NCI-H1048 (cell line): ENCODE results near the gene ATG16L2.
"Not testable (repeated sequence)": the region's sequence is repeated elsewhere in the genome, so short reads cannot be mapped to it uniquely, and the experiment has no call there.

ENCODE experiments used
- DNase-seq: peaks from one replicate; lab custom pipeline; 2025; lab: John Stamatoyannopoulos, UW

ATG16L2 gene

DNA sequence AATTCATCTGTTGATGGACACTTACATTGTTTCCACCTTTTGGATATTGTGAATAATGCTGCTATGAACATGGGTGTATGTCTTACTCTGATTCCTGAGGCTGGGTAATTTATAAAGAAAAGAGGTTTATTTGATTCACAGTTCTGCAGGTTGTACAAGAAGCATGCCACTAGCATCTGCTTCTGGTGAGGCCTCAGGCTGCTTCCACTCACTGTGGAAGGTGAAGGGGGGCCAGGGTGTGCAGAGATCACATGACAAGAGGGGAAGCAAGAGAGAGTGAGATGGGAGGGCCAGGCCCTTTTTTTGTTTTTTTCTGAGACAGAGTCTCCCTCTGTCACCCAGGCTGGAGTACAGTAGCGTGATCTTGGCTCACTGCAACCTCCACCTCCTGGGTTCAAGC, 7.8 kb upstream of the ATG16L2 start:
- not testable (repeated sequence) for DNase-seq

GRCh38 chr11:72807021-72807693, 7.1 kb upstream of the ATG16L2 start:
- no peak for DNase-seq

GRCh38 chr11:72807792-72808191, 6.4 kb upstream of the ATG16L2 start:
- DNase-seq = no peak

GRCh38 chr11:72808331-72808798, 5.8 kb upstream of the ATG16L2 start:
- DNase-seq = no peak

- not testable (repeated sequence) for DNase-seq
Measured at GRCh38 chr11:72811686-72812085, 2.5 kb upstream of the ATG16L2 start.

DNA sequence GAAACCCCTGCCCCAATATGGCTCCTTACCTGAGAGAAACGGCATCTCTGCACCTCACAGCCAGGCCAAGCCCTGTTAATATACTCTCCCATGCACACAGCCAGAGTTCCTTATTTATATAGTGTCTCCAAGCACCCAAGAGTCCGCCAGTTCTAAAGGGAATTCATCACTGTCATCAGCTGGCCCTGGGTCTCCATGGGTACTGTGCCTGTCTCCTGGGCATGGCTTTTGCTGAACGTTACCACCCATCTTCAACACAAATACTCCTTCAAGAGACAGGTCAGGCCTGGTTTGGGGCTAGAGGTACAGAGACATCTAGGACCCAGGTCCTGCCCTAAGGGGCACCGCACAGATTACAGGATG, 1.6 kb upstream of the ATG16L2 start:
- DNase-seq = no peak

DNA sequence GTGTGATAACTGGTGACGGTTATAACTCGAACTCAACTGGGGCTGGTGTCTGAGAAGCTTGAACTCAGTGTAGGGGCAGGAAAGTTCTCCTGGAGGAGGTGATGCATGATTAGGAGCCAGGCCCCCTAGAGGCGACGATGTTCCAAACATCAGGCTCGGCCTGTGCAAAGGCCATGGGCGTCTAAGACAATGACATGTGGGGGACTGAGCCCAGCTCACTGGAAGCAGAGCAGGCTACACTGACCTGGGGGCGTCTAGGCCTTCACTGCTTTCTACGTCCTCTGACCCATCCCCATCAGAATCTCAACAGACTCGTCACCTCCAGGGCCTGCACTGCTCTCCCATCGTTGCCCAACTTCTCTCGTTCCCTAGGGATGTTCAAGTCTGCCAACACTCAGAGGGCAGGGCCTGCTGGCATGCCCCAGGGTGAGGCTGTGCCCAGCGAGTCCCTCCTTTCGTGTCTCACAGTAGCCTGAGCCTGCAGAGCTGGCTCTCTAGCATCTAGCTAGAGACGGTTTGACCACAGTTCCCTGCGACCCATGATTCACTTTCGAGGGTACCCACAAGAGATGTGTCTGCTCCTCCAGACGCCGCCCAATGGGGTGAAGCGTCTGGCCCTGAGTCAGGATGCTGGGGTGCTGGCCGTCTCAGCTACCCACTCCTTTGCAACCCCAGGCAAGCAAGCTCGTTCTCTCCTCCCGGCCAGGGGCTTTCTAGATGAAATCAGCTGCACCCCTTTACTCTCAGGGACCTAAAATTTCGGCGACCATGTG, 1.1 kb upstream of the ATG16L2 start:
- DNase-seq = peak; percentile 17

DNA sequence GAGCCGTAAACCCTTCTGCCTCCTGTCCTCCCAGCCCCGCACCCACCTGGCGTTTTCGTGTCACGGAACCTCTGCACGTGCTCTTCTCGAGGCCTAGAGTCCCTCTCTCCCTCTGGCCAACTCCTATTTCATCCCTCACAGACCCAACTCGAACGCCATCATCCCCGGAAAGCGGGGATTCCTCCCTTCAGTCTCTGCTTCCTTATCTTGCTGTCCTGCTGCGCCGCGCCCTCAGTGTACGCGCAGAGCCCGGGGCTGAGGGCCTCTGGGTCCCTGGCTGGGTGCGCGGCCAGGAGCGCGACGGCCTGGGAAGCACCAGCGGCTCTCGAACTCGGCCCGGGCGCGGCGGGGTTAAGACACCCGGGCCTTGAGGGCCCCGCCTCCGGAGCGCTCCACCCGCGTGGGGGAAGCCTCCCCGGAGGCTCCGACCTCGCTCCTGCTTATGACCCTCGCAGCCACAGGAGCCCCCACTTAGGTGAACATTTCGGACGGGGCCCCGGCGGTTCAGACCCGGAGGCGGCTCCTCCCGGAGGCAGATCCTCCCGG, 398 bp upstream of the ATG16L2 start:
- peak; percentile 31 for DNase-seq

DNA sequence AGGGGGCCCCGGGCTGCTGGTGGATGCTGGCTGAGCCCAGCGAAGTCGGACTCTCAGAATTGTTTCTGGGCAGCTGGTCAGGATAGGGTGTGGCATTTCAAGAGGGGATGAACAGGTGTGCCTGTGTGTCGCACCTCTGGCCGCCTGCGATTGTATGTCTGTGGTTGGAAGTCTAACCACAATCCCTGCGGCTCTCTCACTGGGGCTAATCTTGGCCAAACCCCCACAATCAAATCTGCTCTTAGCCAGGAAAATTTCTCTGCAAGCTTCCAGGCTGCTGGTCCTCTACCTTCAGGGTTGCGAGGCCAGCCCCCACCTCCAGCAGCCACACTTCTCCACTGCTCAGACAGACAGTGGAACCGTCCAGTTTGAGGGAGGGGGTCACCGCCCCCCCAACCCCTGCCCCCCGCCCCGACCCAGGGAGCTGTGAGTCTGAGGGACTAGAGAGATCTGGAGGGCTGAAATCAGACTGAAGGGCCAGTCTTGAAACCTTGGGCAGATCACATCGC, 953 bp downstream of the ATG16L2 start:
- no peak for DNase-seq

- no peak for DNase-seq
Measured at GRCh38 chr11:72816404-72816990, 2.3 kb downstream of the ATG16L2 start.

DNA sequence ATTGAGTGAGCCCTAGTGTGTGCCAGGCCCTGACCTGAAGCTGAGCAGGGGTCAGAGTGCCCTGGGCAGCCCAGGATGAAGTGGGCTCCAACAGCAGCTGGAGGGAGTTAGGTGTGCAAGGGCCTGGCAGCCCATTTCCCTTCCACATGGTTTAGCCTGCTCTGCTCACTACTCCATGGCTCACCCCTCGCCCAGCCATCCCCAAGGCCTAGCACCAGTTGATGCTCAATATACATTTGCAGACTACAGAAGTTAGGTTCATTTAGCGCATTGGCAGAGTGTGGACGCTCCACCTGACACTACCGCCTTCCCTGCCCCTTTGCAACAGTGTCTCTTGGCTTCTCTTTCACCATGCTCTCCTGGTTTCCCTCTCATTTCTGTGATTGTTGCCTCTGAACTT, 3.8 kb downstream of the ATG16L2 start:
- no peak for DNase-seq

DNA sequence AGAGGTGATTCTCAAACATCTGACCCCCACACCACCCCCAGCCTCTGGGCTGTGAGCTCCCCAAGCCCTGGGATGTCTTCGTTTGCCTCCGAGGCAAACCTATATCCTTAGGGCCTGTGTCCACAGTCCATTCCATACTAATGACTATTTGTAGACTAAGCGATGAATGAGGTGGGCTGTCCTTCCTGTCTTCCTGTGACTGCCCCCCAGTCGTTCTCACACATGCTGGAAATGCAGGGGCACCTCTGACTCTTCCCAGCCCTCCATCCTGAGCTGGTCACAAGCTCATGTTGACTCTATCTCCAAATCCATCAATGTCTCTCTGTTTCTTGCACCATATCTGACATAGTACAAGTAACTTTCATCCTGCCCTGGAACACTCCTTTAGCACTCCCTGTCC, 4.8 kb downstream of the ATG16L2 start:
- DNase-seq = no peak

DNA sequence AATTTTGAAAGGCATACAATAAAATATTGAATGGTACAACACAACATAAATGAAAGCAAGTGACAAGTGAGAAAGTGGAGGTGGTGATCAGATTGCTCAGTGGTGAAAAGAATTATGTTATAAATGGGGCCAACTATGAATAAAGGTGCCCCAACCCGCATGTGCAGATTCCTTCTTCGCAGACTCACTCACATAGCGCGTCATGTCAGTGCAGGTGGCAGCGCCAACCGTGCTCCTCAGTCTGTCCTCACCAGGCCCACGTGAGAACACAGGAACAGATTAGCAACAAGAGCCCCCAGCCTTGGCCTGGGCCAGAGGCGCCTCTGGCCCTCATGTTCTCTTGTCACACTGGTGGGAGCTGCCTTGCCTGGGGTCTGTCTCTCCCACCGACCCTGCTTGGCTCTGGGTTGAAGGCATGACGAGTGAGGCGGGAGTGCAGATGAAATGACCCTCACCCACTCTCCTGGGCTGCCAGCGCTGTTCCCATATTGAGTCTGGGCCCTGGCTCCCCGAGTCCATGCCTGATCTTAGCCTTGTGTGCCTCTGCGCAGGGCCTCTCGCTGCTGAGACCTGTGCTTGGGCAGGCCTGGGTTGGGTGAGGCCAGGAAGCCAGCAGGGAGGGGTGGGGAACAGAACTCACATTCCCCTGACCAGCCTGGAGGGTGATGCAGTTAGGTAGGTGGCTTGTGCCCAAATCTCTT, 6.4 kb downstream of the ATG16L2 start:
- DNase-seq = no peak

DNA sequence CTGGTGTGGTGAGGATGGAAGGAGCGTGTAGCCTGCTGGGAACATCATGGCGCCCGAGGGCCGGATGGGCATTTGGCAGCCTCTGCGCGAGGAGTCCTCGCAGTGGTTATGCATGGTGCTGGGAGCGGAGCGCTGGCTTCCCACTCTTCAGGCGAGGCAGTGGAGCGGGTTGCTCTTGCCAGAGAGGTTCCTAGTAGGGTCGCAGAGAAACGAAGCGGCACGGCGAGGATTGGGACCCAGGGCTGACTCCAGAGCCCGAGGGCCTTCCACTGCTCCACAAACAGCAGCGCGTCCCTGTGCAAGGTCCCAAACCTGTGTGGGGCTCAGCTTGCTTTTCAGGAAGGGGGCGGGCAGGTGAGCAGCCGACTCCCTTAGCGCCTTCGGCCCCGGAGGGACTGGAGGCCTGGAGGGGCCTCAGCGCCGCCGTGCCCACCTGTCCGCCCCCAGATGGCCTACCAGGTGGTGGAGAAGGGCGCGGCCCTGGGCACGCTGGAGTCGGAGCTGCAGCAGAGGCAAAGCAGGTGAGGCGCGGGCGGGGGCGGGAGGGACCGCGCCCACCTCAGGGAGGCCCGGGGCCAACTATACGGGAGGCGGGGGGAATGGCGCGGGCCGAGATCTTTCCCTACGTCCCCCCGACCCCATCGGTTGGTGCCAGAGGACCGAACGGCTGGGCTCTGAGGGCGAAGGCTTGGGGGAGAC, 7.2 kb downstream of the ATG16L2 start:
- DNase-seq = no peak

GRCh38 chr11:72821920-72822799, 7.9 kb downstream of the ATG16L2 start:
- DNase-seq = peak; percentile 82

- no peak for DNase-seq
Measured at GRCh38 chr11:72823105-72823804, 9.0 kb downstream of the ATG16L2 start.

DNA sequence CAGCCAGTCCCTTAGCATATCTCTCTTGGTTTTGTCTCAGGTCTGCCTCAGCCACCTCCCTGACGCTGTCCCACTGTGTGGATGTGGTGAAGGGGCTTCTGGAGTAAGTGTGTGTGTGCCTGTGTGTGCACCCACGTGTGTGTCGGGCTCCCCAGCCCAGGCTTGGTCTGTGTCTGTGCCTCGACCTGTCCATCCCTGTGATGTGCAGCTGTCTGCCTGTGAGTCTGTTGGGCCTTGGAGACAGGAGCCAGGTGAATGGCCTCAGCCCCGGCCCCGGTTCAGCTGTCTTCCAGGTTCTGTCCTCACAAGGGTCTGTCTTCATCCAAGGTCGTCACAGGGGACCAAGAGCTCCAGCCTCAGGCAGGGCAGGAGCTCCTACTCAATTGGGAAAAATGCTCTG, 9.8 kb downstream of the ATG16L2 start:
- no peak for DNase-seq

DNA sequence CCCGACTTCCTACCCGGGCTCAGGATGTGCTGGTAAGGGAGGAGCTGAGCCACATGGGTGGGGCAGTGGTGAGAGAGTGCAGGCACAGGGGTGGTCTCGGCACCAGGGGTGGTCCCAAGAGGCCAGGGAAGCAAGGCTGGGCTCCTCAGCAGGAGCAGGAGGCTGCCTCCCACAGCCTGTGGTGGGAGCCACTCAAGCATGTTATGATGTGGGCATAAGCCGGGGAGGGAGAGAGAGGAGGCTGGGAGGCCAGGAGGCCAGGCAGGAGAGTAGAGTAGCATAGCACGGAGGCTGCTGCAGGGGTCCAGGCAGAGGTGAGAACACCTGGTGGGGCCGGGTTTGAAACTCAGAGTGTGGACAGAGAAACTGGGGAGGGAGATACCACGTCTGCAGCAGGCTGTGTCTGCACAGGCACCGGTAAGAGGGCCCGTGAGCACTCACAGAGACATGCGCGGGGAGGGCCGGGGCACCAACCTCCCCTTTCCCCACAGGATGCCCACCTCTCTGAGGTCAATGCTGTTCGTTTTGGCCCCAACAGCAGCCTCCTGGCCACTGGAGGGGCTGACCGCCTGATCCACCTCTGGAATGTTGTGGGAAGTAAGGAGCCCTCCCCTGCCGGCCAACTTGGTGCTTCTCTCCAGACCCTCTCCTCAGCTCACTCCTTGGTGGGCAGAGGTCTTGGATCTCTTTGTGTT, 10.7 kb downstream of the ATG16L2 start:
- DNase-seq = no peak

DNA sequence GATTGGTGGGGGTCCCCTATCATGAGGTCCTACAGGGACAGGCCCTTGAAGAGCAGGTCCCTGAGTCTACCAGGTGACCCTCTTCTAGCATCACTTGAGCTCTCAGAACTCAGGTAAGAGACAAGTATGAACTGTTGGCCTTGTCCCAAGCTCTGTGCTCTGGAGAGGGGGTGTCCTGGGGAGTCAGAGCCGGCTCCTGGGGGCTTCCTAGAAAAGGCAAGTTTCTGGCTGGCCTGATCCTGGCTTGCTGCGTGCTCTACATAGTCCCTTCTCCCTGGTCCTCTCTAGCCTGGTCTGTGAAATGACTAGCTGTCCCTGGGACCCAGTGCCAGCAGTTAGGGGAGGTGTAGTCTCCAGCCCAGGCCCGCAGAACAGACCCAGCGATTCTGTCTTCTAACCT, 11.4 kb downstream of the ATG16L2 start:
- DNase-seq = no peak
